ENCODE results near the gene COL15A1. TPM values are rescaled to one million over a fixed set of nuclear protein-coding genes. Genes with fewer than 3 reads are reported as not detected.

Gene COL15A1
- total RNA-seq, 4 donors from 2014 or later = 8.0 to 15.2 (median 12.8) TPM

- no peak for DNase-seq
- Histone ChIP-seq H3K4me3 (replicated peaks in 1 of 3) (no peak overlapping the region), H3K27me3 (no peaks in the 10 kb centered on the region), H3K9me3 (no peaks in the 10 kb centered on the region), H3K27ac (no peak overlapping the region), H3K4me1 (peaks cover 0 to 13% of the 10 kb centered on the region in 2 donors), H3K36me3 (no peaks in the 10 kb centered on the region)
- no peak for TF ChIP-seq CTCF (IDR thresholded peaks at IDR 0.05)
- no peak for TF ChIP-seq POLR2A (IDR thresholded peaks at IDR 0.05)
- WGBS, 2 donors = 71 to 83% methylated on average over 5 of the region's 5 CpGs
- intact Hi-C loops (cut with DNase I) = no loop called here
These were observed 40.8 kb upstream of the COL15A1 start for GRCh38 chr9:98902925-98903324.

GRCh38 chr9:98903961-98904411 is 39.7 kb upstream of the COL15A1 start:
- Histone ChIP-seq H3K36me3 (no peaks in the 10 kb centered on the region), H3K9me3 (no peaks in the 10 kb centered on the region), H3K27me3 (no peaks in the 10 kb centered on the region), H3K4me1 (peaks cover 9 to 23% of the 10 kb centered on the region in 2 donors), H3K27ac (no peak overlapping the region), H3K4me3 (replicated peaks in 1 of 3) (no peak overlapping the region)
- intact Hi-C loops (cut with DNase I) = no loop called here
- TF ChIP-seq CTCF (IDR thresholded peaks at IDR 0.05) (no peak), POLR2A (IDR thresholded peaks at IDR 0.05) (no peak)
- 81 to 82% methylated on average over 8 of the region's 8 CpGs for WGBS, 2 donors
- no peak for DNase-seq

GRCh38 chr9:98905015-98905414 is 38.7 kb upstream of the COL15A1 start:
- 71 to 79% methylated on average over 4 of the region's 4 CpGs for WGBS, 2 donors
- intact Hi-C loops (cut with DNase I) = no loop called here
- H3K36me3 ChIP-seq = no peaks in the 10 kb centered on the region
- H3K27ac ChIP-seq = no peak overlapping the region
- H3K27me3 ChIP-seq = no peaks in the 10 kb centered on the region
- H3K4me3 ChIP-seq (replicated peaks in 1 of 3) = no peak overlapping the region
- TF ChIP-seq CTCF (IDR thresholded peaks at IDR 0.05) = no peak
- no peak for TF ChIP-seq POLR2A (IDR thresholded peaks at IDR 0.05)
- no peaks in the 10 kb centered on the region for H3K9me3 ChIP-seq
- peaks cover 9 to 27% of the 10 kb centered on the region in 2 donors for H3K4me1 ChIP-seq
- DNase-seq = no peak

GRCh38 chr9:98906273-98907040 is 37.2 kb upstream of the COL15A1 start:
- no peaks in the 10 kb centered on the region for H3K9me3 ChIP-seq
- WGBS, 2 donors = 61 to 66% methylated on average over 8 of the region's 8 CpGs
- DNase-seq = no peak
- peaks cover 9 to 27% of the 10 kb centered on the region in 2 donors for H3K4me1 ChIP-seq
- TF ChIP-seq POLR2A (IDR thresholded peaks at IDR 0.05) (no peak), CTCF (IDR thresholded peaks at IDR 0.05) (no peak)
- no peaks in the 10 kb centered on the region for H3K36me3 ChIP-seq
- H3K4me3 ChIP-seq (replicated peaks in 1 of 3) = no peak overlapping the region
- H3K27me3 ChIP-seq = no peaks in the 10 kb centered on the region
- H3K27ac ChIP-seq = no peak overlapping the region
- intact Hi-C loops (cut with DNase I) = no loop called here

- TF ChIP-seq POLR2A (IDR thresholded peaks at IDR 0.05) (no peak), CTCF (IDR thresholded peaks at IDR 0.05) (no peak)
- Histone ChIP-seq H3K27ac (no peak overlapping the region), H3K4me1 (peaks cover 9 to 27% of the 10 kb centered on the region in 2 donors), H3K9me3 (no peaks in the 10 kb centered on the region), H3K36me3 (no peaks in the 10 kb centered on the region), H3K4me3 (replicated peaks in 1 of 3) (no peak overlapping the region), H3K27me3 (no peaks in the 10 kb centered on the region)
- intact Hi-C loops (cut with DNase I) = no loop called here
- no peak for DNase-seq
- 77 to 80% methylated on average over 4 of the region's 4 CpGs for WGBS, 2 donors
These were observed 36.7 kb upstream of the COL15A1 start for GRCh38 chr9:98907055-98907454.
